RKO (cell line): Measurements from ENCODE around the gene SLC41A1.

Experiments used
- DNase-seq: peaks from one replicate; pipeline ENCODE4 v3.0.0-alpha.2; 2016; ENCODE audit warnings: low spot score

SLC41A1 gene

DNA sequence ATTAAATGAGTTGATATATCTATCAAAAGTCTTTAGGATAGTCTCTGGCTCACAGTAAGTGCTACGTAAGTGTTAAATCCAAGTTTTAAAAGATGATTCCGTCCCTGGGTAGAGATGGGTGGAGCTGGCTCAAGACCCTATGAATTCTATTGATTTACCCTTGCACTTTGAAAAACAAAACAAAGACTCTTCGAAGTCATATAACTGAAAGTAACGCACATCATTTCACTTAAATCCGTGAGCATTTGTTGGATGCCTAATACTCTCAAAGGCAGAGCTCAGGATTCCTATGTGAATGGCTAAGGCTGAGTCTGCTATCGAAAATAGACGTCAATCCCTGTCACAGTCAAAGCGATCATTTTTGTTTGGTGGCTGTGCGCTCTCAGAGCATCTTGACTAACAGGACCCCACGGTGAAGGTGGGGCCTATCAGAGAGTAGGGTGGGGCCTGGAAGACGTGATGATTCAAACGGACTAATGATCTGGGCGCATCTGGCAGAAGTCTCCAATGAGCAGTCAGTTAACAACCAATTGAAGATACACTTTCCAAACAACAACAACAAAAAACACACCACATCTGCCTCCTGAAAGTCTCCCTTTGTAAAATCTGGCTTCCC is 61.9 kb downstream of the SLC41A1 start:
- DNase-seq = no peak

DNA sequence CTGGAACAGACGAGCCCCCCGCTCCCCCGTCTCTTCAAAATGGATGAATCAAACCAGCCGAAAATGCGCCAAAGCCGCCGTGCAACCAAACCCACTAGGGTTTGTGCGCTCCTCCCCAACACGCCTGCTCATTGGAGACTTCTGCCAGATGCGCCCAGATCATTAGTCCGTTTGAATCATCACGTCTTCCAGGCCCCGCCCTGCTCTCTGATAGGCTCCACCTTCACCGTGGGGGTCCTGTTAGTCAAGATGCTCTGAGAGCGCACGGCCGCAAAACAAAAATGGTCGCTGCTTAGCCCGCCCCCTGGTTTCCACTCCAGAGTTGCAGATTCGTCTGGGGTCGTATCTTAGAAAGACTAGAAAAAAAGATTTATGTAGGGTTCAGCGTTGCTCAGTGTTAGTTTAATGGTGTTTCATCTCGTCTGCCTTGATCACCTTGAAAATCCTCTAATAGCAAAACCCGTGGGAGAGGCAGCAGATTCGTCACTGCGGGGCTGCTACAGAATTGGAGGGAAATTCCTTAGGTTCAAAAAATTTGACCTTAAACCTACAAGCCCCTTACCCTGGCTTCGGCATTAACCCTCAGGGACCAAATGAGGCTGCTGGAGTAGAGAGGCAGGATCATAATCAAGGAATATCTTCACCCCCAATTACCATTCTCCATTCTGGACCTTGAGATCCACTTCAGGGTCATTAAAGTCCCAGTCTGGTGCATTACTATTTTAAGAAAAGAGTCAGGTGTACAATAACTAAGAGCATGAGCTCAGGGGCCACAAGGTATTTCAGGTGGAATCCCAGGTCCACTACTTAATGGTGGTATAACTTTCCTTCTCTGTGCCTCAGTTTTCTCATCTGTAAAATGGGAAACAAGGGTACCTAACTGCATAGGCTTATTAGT is 62.6 kb downstream of the SLC41A1 start, which contains the start of gene NUCKS1:
TSS of gene NUCKS1 (minus strand) at position 45 of the 898 bp plus-strand sequence. CDS start 209 bp downstream, outside the sequence.
- DNase-seq = peak; percentile 99

DNA sequence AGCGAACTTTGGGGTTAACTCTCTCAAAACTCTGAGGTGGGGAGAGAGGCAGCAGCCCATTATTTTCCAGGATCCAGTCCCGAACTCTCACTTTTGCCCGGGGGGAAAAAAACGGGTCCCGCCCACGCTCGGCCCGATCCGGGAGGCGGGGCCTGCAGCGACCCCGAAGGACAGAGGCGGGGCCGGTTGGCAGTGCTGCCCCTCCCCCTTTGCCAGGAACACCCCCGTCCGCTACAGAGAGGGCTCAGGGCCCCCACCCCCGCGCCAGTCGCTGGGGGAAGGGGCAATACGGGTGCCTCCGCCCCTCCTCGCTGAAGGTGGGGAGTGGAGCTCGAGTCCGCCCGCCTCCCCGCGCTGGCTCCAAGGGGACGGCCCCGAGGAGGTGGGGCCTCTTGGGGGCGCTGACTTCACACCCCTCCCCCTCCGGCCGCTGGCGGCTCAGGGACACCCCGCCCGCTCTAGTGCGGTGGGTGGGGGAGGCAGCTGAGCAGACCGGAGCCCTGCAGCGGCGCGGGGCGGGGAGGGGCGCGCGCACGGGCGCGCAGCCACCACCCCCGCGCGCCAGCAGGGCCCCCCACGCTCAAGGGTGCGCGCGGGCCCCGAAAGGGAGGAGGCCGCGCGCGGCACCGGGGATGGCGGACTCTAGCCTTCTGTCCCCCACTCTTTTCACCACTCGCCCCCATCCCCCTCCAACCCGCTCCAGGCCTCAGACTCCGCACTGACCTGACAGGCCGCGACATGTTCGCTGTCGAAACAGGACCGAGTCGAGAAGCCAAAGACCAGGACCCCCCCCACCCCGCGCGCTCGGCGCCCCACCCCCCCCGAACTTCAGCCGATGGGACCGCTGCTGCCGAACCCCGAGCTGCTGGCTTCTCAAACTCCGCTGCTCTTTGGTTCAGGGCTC is 63.5 kb downstream of the SLC41A1 start:
- peak; percentile 95 for DNase-seq

DNA sequence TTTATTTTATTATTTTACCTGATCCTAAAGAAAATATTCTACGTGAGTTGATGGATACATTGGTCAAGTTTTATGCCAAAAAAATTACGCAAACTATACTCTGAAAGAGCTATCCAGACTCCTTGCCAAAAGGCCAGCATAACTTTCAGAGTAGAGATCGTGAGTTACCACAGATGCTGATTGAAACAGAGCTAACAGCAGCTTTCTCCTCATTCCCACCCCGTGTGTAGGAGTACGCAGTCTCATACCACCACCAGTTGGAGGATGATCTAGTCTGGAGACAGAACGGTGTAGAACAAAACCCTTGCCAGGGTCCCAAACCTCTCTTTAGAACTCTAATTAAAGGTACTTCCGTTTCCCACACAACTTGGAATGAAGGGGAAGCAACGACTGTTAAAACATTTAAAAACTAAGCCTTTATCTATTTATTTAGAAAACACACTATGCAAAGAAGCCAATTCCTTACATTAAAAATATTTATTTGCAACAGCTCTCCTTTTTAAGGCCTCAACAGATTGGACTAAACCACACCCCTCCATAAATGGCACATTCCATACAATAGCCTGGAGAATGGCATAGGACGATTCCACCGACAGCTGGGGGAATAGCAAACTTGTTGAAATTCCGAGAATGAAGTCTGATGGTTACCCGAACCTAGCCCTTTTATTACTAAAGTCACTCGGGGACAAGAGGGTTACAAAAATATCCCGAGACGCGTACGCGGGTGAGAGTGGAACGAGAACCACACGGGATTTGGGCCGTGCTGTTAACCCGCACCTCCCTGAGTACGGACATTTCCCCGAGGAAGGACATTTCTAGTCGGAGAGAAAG is 64.4 kb downstream of the SLC41A1 start:
- DNase-seq = peak; percentile 83

DNA sequence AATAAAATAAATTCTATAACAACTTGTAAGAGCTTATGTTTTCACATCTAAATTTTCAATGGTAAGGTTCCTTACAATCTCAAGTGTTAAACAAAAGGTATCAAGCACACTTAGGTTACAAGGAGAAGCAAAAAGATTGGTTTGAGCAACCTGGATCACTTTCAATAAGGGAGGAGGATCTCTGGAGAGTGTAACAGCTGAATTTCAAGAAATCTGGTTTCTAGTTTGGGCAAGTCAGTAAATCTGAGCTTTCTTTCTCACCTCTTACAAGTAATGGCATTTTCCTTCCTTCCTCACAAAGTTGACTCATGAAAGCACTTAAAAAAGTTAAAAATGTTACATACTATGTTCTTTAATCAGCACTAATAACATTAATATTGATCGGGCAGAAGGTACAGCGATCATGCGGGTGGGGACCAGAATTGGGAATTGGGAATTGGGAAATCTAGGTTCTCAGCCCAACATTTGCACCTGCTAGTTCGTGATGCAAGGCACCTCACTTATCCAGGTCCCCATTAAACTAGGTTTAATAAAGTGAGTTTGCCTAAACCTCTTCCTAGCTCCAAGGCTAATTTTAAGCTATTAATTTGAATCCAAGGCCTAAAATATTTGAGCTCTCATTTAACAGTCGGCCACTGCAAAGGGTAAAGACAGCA is 66.1 kb downstream of the SLC41A1 start:
- peak; percentile 14 for DNase-seq

DNA sequence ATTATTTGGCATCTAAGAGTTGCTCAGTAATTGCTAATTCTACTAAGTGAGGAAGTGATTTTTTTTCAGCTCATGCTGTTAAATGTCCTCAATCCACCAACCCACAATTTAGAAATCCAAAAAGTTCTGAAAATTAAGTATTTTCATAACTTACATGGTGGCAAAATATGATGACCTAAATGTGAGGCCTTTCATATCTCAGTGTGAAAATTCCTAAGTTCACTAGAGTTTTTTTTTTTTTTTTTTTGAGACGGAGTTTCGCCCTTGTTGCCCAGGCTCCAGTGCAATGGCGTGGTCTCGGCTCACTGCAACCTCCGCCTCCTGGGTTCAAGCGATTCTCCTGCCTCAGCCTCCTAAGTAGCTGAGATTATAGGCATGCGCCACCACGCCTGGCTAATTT is 68.6 kb downstream of the SLC41A1 start:
- no peak for DNase-seq

DNA sequence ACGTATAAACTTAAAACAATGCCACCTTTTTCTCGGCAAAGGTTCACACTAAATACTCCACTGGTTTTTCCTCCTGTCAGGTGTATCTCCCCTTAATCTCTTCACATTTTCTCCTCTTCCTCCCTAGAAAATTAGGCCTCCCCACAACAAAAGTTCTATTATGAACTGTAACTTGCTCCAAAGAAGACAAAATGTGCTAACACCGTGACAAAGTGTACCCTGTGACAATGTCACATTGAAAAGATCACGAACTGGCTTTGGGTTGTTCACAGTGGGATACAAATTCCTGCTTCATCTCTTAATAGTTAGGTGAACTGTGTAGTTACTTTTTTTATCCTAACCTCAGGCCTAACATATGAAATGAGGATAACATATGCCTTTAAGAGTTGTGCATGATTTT is 69.0 kb downstream of the SLC41A1 start:
- no peak for DNase-seq

DNA sequence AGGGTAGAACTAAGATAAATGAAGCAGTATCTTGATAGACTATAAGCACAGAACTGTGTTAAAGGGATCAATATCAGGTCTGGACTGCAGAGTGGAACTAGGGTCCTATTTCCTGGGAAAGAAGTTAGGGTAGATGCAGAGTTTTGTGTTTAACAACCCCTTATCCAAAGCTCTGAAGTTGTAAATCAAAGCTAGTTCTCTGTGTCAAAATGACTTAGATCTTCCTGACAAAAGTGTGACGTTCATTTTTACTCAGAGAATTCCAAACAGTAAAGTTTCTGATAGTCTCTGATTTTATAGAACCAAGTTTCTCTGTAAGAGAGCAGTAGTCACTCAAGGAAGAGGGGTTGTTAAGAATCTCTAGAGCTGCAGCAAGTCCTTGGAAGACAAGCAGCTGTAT is 71.3 kb downstream of the SLC41A1 start:
- no peak for DNase-seq

DNA sequence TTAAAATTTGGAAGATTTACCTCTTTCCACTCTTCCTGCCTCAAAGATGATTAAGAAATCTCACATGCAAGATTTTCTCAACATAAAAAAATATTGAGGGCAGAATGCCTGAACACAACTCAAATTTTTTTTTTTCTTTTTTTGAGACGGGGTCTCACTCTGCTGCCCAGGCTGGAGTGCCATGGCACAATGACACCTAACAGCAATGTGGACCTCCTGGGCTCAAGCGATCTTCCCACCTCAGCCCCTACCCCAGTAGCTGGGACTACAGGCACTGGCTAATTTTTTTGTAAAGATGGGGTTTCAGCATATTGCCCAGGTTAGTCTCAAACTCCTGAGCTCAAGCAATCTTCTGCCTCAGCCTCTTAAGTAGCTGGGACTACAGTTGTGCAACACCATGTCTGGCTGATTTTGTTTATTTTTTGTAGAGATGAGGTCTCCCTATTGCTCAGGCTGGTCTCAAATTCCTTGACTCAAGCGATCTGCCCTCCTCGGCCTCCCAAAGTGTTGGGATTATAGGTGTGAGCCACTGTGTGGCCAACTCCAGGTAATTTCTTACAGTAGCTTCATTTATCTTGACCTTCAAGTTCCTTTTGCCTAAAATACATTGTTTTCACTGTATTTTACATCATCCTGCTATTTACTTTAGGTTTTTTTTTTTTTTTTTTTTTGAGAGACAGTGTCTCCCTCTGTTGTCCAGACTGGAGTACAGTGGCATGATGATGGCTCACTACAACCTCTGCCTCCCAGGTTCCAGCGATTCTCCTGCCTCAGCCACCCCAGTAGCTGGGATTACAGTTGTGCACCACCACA is 73.4 kb downstream of the SLC41A1 start:
- no peak for DNase-seq
